Skeletal muscle satellite cell (primary cell): ENCODE results near the gene ACADSB.

Experiments
- H3K27me3 ChIP-seq: 2 replicates; pipeline ENCODE4 v1.7.0; 2013; ENCODE audit warnings: low read length; ENCODE audit not compliant: control insufficient read depth, insufficient read depth
- H3K36me3 ChIP-seq: 2 replicates; pipeline ENCODE4 v1.7.0; 2013; ENCODE audit warnings: mild to moderate bottlenecking, control low read depth, low read length; ENCODE audit not compliant: insufficient read depth
- H3K4me1 ChIP-seq: 2 replicates; pipeline ENCODE4 v1.7.0; 2013; ENCODE audit warnings: low read length; ENCODE audit not compliant: control insufficient read depth, insufficient read depth
- H3K4me2 ChIP-seq: 2 replicates; pipeline ENCODE4 v1.7.0; 2013; ENCODE audit warnings: mild to moderate bottlenecking, low read length
- H3K4me3 ChIP-seq: 2 replicates; pipeline ENCODE4 v1.7.0; 2013; ENCODE audit warnings: low read length
- H3K9ac ChIP-seq: 2 replicates; pipeline ENCODE4 v1.7.0; 2013; ENCODE audit warnings: mild to moderate bottlenecking, low read depth, low read length, moderate library complexity
- H3K9me3 ChIP-seq: replicated peaks from 2 replicates; pipeline ENCODE4 v1.7.0; 2013; ENCODE audit warnings: mild to moderate bottlenecking, control low read depth, low read length

The ACADSB gene

GRCh38 chr10:123044391-123044790 lies 35.6 kb downstream of the ACADSB start:
- Histone ChIP-seq H3K36me3 (no peaks in the 10 kb centered on the region), H3K27me3 (no peaks in the 10 kb centered on the region), H3K9ac (no peak overlapping the region), H3K4me3 (no peak overlapping the region), H3K9me3 (no peaks in the 10 kb centered on the region), H3K4me2 (no peak overlapping the region), H3K4me1 (no peaks in the 10 kb centered on the region)

GRCh38 chr10:123045961-123046731 lies 37.3 kb downstream of the ACADSB start:
- H3K9ac ChIP-seq: no peak overlapping the region
- H3K36me3 ChIP-seq: no peaks in the 10 kb centered on the region
- no peaks in the 10 kb centered on the region for H3K9me3 ChIP-seq
- no peaks in the 10 kb centered on the region for H3K27me3 ChIP-seq
- H3K4me1 ChIP-seq: no peaks in the 10 kb centered on the region
- no peak overlapping the region for H3K4me3 ChIP-seq
- no peak overlapping the region for H3K4me2 ChIP-seq

- Histone ChIP-seq H3K27me3 (no peaks in the 10 kb centered on the region), H3K4me2 (no peak overlapping the region), H3K9ac (no peak overlapping the region), H3K4me1 (no peaks in the 10 kb centered on the region), H3K36me3 (no peaks in the 10 kb centered on the region), H3K9me3 (no peaks in the 10 kb centered on the region), H3K4me3 (no peak overlapping the region)
Observed at GRCh38 chr10:123057968-123058367, 49.2 kb downstream of the ACADSB start.

GRCh38 chr10:123061865-123062264 lies 53.1 kb downstream of the ACADSB start:
- H3K9ac ChIP-seq: no peak overlapping the region
- no peak overlapping the region for H3K4me2 ChIP-seq
- H3K36me3 ChIP-seq: no peaks in the 10 kb centered on the region
- no peaks in the 10 kb centered on the region for H3K9me3 ChIP-seq
- H3K27me3 ChIP-seq: no peaks in the 10 kb centered on the region
- no peaks in the 10 kb centered on the region for H3K4me1 ChIP-seq
- no peak overlapping the region for H3K4me3 ChIP-seq

- Histone ChIP-seq H3K4me2 (no peak overlapping the region), H3K9me3 (no peaks in the 10 kb centered on the region), H3K27me3 (no peaks in the 10 kb centered on the region), H3K9ac (no peak overlapping the region), H3K4me1 (no peaks in the 10 kb centered on the region), H3K4me3 (no peak overlapping the region), H3K36me3 (no peaks in the 10 kb centered on the region)
Observed at GRCh38 chr10:123062726-123063125, 53.9 kb downstream of the ACADSB start.

DNA sequence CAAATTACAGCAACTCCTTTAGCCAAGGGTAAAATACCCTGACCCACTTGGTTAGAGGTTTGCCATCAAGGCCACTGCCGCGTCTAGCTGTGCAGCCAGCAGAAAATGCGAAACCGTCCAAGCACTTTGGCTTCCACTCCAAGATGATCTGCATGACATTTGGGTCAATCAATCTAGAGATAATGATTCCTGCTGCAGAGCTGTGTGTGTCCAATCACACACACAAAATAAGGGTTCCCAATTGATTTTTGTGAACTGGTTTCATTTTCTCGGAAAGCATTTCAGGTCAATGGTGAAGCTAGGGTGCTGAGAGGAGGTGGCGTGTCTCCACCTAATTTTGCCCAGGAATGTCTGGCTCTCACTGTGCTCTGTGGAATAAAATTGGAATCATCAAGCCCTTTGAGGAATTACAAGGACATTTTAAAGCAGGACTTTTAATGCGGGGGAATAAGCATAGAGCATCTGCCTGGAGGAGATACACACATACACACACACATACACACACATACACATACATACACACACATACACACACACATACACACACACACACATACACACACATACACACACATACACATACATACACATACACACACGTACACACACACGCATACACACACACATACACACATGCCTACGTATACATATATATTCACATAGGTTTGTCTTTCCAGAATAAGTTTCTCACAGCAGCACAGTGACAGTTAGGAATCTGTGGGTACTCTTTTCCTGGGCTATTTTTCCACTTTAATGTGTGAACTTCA lies 59.5 kb downstream of the ACADSB start:
- Histone ChIP-seq H3K9me3 (no peaks in the 10 kb centered on the region), H3K4me2 (no peak overlapping the region), H3K36me3 (no peaks in the 10 kb centered on the region), H3K4me3 (no peak overlapping the region), H3K4me1 (no peaks in the 10 kb centered on the region), H3K9ac (no peak overlapping the region), H3K27me3 (peaks cover 6% of the 10 kb centered on the region)

DNA sequence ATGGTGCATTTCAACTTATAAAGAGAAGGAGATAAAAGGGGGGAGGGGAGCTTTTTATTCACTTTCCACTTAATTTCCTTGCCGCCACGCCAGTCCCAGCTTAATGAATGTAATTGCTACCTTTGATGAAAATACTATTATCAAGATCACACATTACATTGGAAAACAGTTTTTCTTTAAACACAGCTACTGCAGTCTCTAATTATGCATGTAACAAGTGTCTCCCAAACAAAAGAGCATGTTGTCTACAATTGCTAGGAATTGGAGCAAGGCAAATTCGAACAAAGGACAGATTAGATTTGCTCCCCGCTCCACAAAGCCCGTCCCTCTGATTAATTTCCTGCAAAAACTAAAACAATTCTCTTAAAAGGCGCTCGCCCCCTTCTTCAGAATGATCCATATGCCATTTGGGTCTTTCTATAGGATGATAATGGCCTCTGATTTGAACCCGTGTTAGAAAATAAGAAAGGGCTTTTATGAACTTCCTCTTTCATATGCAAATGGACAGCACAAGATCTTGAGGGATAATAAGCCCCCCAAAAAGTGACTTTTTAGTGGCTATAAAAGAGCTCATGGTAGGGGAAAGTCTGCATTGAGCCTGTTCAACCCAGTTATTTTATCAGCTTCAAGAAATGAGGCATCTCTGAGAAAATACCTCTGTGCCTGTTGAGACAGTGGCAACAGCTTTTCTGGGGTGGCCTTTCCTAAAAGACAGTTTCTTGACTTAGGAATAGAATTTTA lies 60.6 kb downstream of the ACADSB start:
- Histone ChIP-seq H3K4me1 (no peaks in the 10 kb centered on the region), H3K9ac (no peak overlapping the region), H3K36me3 (no peaks in the 10 kb centered on the region), H3K27me3 (peaks cover 6% of the 10 kb centered on the region), H3K4me3 (no peak overlapping the region), H3K4me2 (no peak overlapping the region), H3K9me3 (no peaks in the 10 kb centered on the region)

DNA sequence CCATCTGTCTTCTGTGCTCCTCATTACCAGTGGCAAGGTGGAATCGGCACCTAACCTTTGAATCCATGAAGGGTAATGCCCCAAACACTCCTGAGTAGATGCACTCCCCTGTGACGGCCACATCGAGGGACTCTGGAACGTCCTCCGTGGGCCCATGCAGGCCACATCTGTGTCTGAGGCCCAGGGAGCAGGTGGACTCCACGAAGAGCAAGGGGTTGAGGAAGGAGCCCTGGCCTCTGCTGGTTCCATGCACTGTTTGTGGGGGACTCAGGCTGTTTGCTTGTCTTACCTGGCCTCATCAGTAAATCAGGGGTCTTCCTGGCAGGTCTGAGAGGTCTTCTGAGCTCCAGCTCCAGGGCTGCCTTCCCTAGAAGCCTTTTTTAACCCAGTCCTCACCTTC lies 64.4 kb downstream of the ACADSB start:
- H3K36me3 ChIP-seq: no peaks in the 10 kb centered on the region
- no peaks in the 10 kb centered on the region for H3K4me1 ChIP-seq
- no peak overlapping the region for H3K9ac ChIP-seq
- no peaks in the 10 kb centered on the region for H3K9me3 ChIP-seq
- H3K27me3 ChIP-seq: peaks cover 2% of the 10 kb centered on the region
- no peak overlapping the region for H3K4me3 ChIP-seq
- no peak overlapping the region for H3K4me2 ChIP-seq

GRCh38 chr10:123074215-123074614 lies 65.4 kb downstream of the ACADSB start:
- no peaks in the 10 kb centered on the region for H3K9me3 ChIP-seq
- H3K4me1 ChIP-seq: no peaks in the 10 kb centered on the region
- no peaks in the 10 kb centered on the region for H3K36me3 ChIP-seq
- peaks cover 2% of the 10 kb centered on the region for H3K27me3 ChIP-seq
- H3K4me2 ChIP-seq: no peak overlapping the region
- no peak overlapping the region for H3K4me3 ChIP-seq
- H3K9ac ChIP-seq: no peak overlapping the region

- Histone ChIP-seq H3K36me3 (no peaks in the 10 kb centered on the region), H3K4me3 (no peak overlapping the region), H3K9me3 (no peaks in the 10 kb centered on the region), H3K27me3 (no peaks in the 10 kb centered on the region), H3K4me1 (no peaks in the 10 kb centered on the region), H3K4me2 (no peak overlapping the region), H3K9ac (no peak overlapping the region)
Observed at GRCh38 chr10:123081896-123082295, 73.1 kb downstream of the ACADSB start.

GRCh38 chr10:123083811-123084210 lies 75.0 kb downstream of the ACADSB start:
- Histone ChIP-seq H3K4me2 (no peak overlapping the region), H3K27me3 (no peaks in the 10 kb centered on the region), H3K9me3 (no peaks in the 10 kb centered on the region), H3K4me1 (no peaks in the 10 kb centered on the region), H3K9ac (no peak overlapping the region), H3K36me3 (no peaks in the 10 kb centered on the region), H3K4me3 (no peak overlapping the region)
